Neural progenitor cell (in vitro differentiated cells): ENCODE results near the gene PREX1. TPM values are rescaled to one million over a fixed set of nuclear protein-coding genes. Genes with fewer than 3 reads are reported as not detected.

Source experiments
- DNase-seq: peaks from one replicate; pipeline ENCODE4 v3.0.0-alpha.2; 2016; ENCODE audit warnings: low spot score
- H2AFZ ChIP-seq: fragments of 200-600 bp; sonication (generic); replicated peaks from 2 replicates; pipeline ENCODE4 v1.6.1; 2016; ENCODE audit warnings: antibody characterized with exemption
- H3F3A ChIP-seq: fragments of 200-600 bp; sonication (generic); 2 replicates; pipeline ENCODE4 v1.6.1; 2016; ENCODE audit warnings: antibody characterized with exemption, low read depth
- H3K27ac ChIP-seq: fragments of 200-600 bp; sonication (generic); 2 replicates; pipeline ENCODE4 v1.5.1; 2016; ENCODE audit warnings: mild to moderate bottlenecking
- H3K27me3 ChIP-seq: fragments of 200-600 bp; sonication (generic); 2 replicates; pipeline ENCODE4 v1.6.1; 2016; ENCODE audit warnings: mild to moderate bottlenecking, moderate library complexity
- H3K36me3 ChIP-seq: fragments of 200-600 bp; sonication (generic); 2 replicates; pipeline ENCODE4 v1.5.1; 2016
- H3K4me1 ChIP-seq: fragments of 200-600 bp; sonication (generic); 2 replicates; pipeline ENCODE4 v1.6.1; 2016; ENCODE audit warnings: mixed run types
- H3K4me2 ChIP-seq: fragments of 200-600 bp; sonication (generic); 2 replicates; pipeline ENCODE4 v1.6.1; 2016
- H3K4me3 ChIP-seq: fragments of 200-600 bp; sonication (generic); 2 replicates; pipeline ENCODE4 v1.5.1; 2016
- H3K79me2 ChIP-seq: fragments of 200-600 bp; sonication (generic); 2 replicates; pipeline ENCODE4 v1.6.1; 2016; ENCODE audit warnings: low read depth
- H3K9ac ChIP-seq: fragments of 200-600 bp; sonication (generic); 2 replicates; pipeline ENCODE4 v1.6.1; 2016
- H3K9me3 ChIP-seq: fragments of 200-600 bp; sonication (generic); 2 replicates; pipeline ENCODE4 v1.5.1; 2016; ENCODE audit warnings: low read depth
- H4K20me1 ChIP-seq: fragments of 200-600 bp; sonication (generic); 2 replicates; pipeline ENCODE4 v1.6.1; 2016; ENCODE audit warnings: low read depth
- H3K27ac Mint-ChIP-seq: 3 replicates; pipeline ENCODE4 v1.8.0; 2021; ENCODE audit warnings: mixed read lengths
- H3K27me3 Mint-ChIP-seq: 2 replicates; pipeline ENCODE4 v1.8.0; 2022; ENCODE audit warnings: low read depth, mild to moderate bottlenecking, inconsistent platforms, moderate library complexity, mixed read lengths; ENCODE audit not compliant: insufficient read depth
- H3K36me3 Mint-ChIP-seq: 3 replicates; pipeline ENCODE4 v1.8.0; 2021; ENCODE audit warnings: mixed read lengths
- H3K4me1 Mint-ChIP-seq: 3 replicates; pipeline ENCODE4 v1.8.0; 2021; ENCODE audit warnings: mixed read lengths
- H3K4me3 Mint-ChIP-seq: 3 replicates; pipeline ENCODE4 v1.8.0; 2021; ENCODE audit warnings: mild to moderate bottlenecking, moderate library complexity, mixed read lengths
- H3K9me3 Mint-ChIP-seq: 3 replicates; pipeline ENCODE4 v1.8.0; 2020; ENCODE audit warnings: mixed read lengths
- CTCF ChIP-seq: fragments of 200-600 bp; sonication (generic); IDR thresholded peaks from 2 replicates; pipeline ENCODE4 v1.5.1; 2017; ENCODE audit warnings: antibody characterized with exemption, mild to moderate bottlenecking
- EZH2 ChIP-seq: fragments of 200-600 bp; sonication (generic); IDR thresholded peaks from 2 replicates; pipeline ENCODE4 v1.6.1; 2017; ENCODE audit warnings: antibody characterized with exemption, mild to moderate bottlenecking, moderate library complexity
- EZH2phosphoT487 ChIP-seq: fragments of 200-600 bp; sonication (generic); IDR thresholded peaks from 2 replicates; pipeline ENCODE4 v1.6.1; 2017; ENCODE audit warnings: antibody characterized with exemption
- total RNA-seq: library from RNA; depleted of rRNA; stranded (reverse); fragments of >200 nt; gene quantifications from 2 replicates; pipeline ENCODE4 v1.2.3, GENCODE V29; 2015; ENCODE audit warnings: low replicate concordance

Gene PREX1
- total RNA-seq, 1 donor from 2014 or later, result 4.5 TPM

GRCh38 chr20:48633620-48634257, 194.1 kb downstream of the PREX1 start:
- peaks cover 30% of the 10 kb centered on the region for H3K36me3 Mint-ChIP-seq
- no peak for TF ChIP-seq EZH2phosphoT487
- TF ChIP-seq EZH2, result no peak
- TF ChIP-seq CTCF, result no peak
- no peaks in the 10 kb centered on the region for H3K4me1 Mint-ChIP-seq
- Histone ChIP-seq H3K9ac (no peak overlapping the region), H3K4me3 (no peak overlapping the region), H3K79me2 (no peaks in the 10 kb centered on the region), H3K9me3 (no peaks in the 10 kb centered on the region), H3K27me3 (no peaks in the 10 kb centered on the region), H3K27ac (no peak overlapping the region), H3K36me3 (no peaks in the 10 kb centered on the region), H4K20me1 (no peaks in the 10 kb centered on the region), H3F3A (no peaks in the 10 kb centered on the region), H3K4me2 (no peak overlapping the region), H3K4me1 (no peaks in the 10 kb centered on the region), H2AFZ (no peak overlapping the region)
- no peak overlapping the region for H3K27ac Mint-ChIP-seq
- H3K4me3 Mint-ChIP-seq, result no peak overlapping the region
- no peaks in the 10 kb centered on the region for H3K27me3 Mint-ChIP-seq
- DNase-seq, result no peak
- no peaks in the 10 kb centered on the region for H3K9me3 Mint-ChIP-seq

- no peak for TF ChIP-seq EZH2phosphoT487
- no peak for TF ChIP-seq EZH2
- no peak for TF ChIP-seq CTCF
- Histone ChIP-seq H3K4me2 (no peak overlapping the region), H3K4me3 (no peak overlapping the region), H3K27me3 (no peaks in the 10 kb centered on the region), H3K36me3 (no peaks in the 10 kb centered on the region), H3K79me2 (no peaks in the 10 kb centered on the region), H3K9ac (no peak overlapping the region), H3K4me1 (no peaks in the 10 kb centered on the region), H3F3A (no peaks in the 10 kb centered on the region), H3K27ac (no peak overlapping the region), H2AFZ (no peak overlapping the region), H4K20me1 (no peaks in the 10 kb centered on the region), H3K9me3 (no peaks in the 10 kb centered on the region)
- H3K27me3 Mint-ChIP-seq, result no peaks in the 10 kb centered on the region
- no peaks in the 10 kb centered on the region for H3K9me3 Mint-ChIP-seq
- DNase-seq, result no peak
- H3K36me3 Mint-ChIP-seq, result peaks cover 28% of the 10 kb centered on the region
- H3K4me3 Mint-ChIP-seq, result no peak overlapping the region
- no peaks in the 10 kb centered on the region for H3K4me1 Mint-ChIP-seq
- peak overlapping the region; percentile 78 for H3K27ac Mint-ChIP-seq
These were observed 194.8 kb downstream of the PREX1 start for GRCh38 chr20:48632825-48633619.

DNA sequence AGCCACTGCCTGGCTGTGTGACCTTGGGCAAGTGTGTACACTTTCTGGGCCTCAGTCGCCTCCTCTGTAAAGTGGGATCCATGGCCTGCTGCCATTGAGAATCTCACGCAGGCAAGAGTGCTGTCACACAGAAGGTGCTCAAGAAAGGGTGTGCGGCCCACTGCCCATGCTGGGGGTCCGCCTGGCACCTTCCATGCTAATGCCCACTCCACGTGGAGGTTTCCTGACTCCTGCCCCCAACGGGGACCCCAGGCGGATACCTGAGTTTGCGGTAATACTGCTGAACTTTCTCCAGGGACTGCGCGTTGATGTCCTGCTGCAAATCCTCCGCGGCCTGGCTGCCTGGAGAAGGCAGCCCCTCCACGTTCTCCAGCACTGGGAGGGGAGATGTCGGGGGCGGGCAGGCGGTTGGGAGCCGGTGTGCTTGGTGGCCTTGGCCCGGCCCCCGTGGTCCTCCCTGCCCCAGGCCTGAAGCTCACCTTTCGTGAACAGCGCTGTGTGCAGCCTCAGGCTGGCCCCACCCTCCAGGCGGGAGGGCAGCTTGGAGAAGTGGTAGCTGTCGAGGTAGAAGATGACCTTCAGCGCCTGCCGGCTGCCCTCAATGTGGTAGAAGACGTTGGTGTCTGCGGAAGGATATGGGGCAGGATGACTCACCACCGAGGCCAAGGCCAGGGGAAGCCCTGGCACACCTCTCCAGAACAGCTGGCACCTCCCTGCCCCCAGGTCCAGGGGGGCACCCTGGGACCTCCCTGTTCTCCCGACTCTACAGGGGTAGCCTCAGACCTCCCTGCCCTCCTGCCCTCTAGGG, 195.6 kb downstream of the PREX1 start:
- Mint-ChIP-seq H3K9me3 (no peaks in the 10 kb centered on the region), H3K36me3 (peaks cover 26% of the 10 kb centered on the region), H3K4me1 (no peaks in the 10 kb centered on the region), H3K4me3 (no peak overlapping the region), H3K27ac (no peak overlapping the region), H3K27me3 (no peaks in the 10 kb centered on the region)
- Histone ChIP-seq H3F3A (no peaks in the 10 kb centered on the region), H3K4me3 (no peak overlapping the region), H3K27ac (no peak overlapping the region), H3K9ac (no peak overlapping the region), H3K79me2 (no peaks in the 10 kb centered on the region), H4K20me1 (no peaks in the 10 kb centered on the region), H2AFZ (no peak overlapping the region), H3K4me2 (no peak overlapping the region), H3K9me3 (no peaks in the 10 kb centered on the region), H3K4me1 (no peaks in the 10 kb centered on the region), H3K36me3 (no peaks in the 10 kb centered on the region), H3K27me3 (no peaks in the 10 kb centered on the region)
- DNase-seq, result no peak
- no peak for TF ChIP-seq CTCF
- no peak for TF ChIP-seq EZH2
- no peak for TF ChIP-seq EZH2phosphoT487
